Thyroid gland (tissue), 4 donors: Measurements from ENCODE around the gene PRKAB1.

Experiments
- CTCF ChIP-seq, 6 experiments: fragments of 200-600 bp in 3 of 6; fragments of 450-650 bp in 3 of 6; sonication (generic) in 3 of 6; IDR thresholded peaks; one replicate each; pipeline ENCODE4 v1.5.1; 2016 to 2019; ENCODE audit warnings: antibody characterized with exemption in 6 of 6, mild to moderate bottlenecking in 2 of 6, inconsistent platforms in 1 of 6, moderate library complexity in 1 of 6
- POLR2A ChIP-seq, 2 donors: fragments of 450-650 bp; IDR thresholded peaks; one replicate each; pipeline ENCODE4 v1.6.1; 2017; ENCODE audit warnings: antibody characterized with exemption in 2 of 2, mild to moderate bottlenecking in 2 of 2, moderate library complexity in 1 of 2

GRCh38 chr12:119687406-119687805 is 19.5 kb downstream of the PRKAB1 start:
- TF ChIP-seq CTCF (IDR thresholded peaks at IDR 0.05): no peak
- TF ChIP-seq POLR2A (IDR thresholded peaks at IDR 0.05): no peak
